ENCODE data around the gene CHN2.

CHN2 gene

DNA sequence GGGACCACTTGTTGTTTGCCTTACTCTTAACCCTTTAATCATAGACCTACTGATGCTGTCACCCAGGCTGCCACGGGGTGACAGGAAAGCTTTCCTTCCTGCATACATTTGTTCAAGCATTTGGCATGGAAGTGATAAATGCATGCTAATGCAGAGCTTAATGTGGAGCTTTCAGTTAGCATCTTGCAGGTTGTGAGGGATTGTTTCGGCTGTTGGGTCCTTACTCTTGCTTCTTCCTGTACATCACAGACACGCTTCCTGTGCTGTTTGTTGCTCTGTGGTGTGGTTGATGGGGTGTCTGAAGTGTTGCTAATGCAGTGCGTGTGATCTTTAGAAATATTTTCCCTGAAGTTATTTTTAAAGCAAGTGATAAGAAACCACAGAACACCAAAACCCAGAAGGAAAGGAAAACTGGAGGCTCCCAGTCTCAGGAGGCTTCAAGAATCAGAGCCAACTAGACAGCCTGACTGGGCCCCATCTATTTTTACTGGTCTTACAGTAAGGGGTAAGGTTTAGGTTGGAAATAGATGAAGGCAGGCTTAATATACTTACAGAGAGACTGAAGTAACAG lies 143.1 kb downstream of the CHN2 start:
- peak; percentile 68 for DNase-seq
- Mint-ChIP-seq H3K27ac (peak overlapping the region; percentile 80), H3K4me3 (peak overlapping the region; percentile 11), H3K4me1 (peaks cover 35% of the 10 kb centered on the region), H3K9me3 (no peaks in the 10 kb centered on the region), H3K36me3 (no peaks in the 10 kb centered on the region), H3K27me3 (peaks cover 12% of the 10 kb centered on the region)
- CTCF ChIA-PET = interaction anchor here (0.6 to 1.2 kb wide), 2 partner anchors 149 to 256 kb away, joined by 3 read pairs; no protein-coding TSS in a partner anchor

DNA sequence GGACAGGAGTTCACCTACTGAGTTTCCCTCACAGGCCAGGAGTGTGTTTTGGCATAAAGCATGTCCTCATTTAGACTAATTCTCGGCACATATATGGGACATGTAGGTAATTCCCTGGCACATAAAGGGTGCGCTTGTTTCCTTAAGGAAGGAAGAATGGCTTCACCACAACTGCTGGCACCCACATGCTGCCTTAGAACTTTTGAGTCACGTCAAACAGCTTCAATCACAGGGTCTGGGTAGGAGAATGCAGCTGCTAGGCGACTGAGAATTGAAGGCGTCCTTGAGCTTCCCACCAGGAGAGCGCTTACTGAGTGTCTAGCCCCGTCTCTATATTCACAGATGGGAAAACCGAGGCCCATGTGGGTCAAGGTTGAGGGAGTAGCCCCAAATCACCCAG lies 146.1 kb downstream of the CHN2 start:
- Mint-ChIP-seq H3K4me1 (peaks cover 27% of the 10 kb centered on the region), H3K9me3 (no peaks in the 10 kb centered on the region), H3K27ac (no peak overlapping the region), H3K4me3 (no peak overlapping the region), H3K36me3 (no peaks in the 10 kb centered on the region), H3K27me3 (peaks cover 5% of the 10 kb centered on the region)
- CTCF ChIA-PET = no interaction called here
- no peak for DNase-seq

DNA sequence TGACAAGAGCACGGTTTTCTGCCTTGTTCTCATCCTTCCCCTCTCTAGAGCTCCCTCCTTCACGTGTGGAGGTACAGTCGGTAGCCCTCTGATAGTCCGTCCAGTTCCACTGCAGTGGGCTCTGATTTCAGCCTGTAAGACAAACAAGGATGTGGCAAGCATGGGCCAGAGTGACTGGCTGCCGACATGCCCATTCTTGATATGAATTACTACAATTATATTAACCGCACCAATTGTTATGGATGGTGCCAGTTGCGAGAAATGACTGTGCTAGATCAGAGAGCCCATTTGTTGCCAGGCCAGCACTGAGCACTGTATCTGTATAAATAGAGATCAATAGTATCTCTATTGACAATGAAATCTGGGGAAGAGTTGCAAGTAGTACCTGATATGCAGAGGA lies 146.6 kb downstream of the CHN2 start:
- Mint-ChIP-seq H3K4me1 (peaks cover 24% of the 10 kb centered on the region), H3K27me3 (peaks cover 5% of the 10 kb centered on the region), H3K27ac (no peak overlapping the region), H3K4me3 (no peak overlapping the region), H3K36me3 (no peaks in the 10 kb centered on the region), H3K9me3 (no peaks in the 10 kb centered on the region)
- no peak for DNase-seq
- CTCF ChIA-PET = no interaction called here

DNA sequence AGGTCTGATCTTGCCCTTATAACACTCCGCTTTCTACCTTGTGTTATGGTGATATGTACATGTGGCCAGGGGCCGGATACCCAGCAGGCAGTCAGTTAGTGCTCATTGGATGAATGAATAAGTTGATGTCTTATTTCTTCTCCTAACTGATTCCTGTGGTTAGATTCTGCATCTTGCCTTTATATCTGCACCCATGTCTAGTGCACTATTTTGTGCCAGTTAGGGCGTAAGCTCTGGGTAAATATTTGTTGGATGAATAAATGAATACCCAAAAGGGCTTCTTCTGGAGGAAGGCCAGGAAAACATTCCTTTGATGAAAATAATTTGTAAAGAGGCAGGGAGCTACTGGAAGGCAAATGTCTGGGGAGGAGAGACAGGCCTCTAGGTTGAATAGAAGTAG lies 148.2 kb downstream of the CHN2 start:
- CTCF ChIA-PET = interaction anchor here (1.0 kb wide), 1 partner anchor 420 kb away, joined by 3 read pairs; no protein-coding TSS in a partner anchor
- H3K9me3 Mint-ChIP-seq = no peaks in the 10 kb centered on the region
- H3K36me3 Mint-ChIP-seq = no peaks in the 10 kb centered on the region
- H3K27ac Mint-ChIP-seq = no peak overlapping the region
- no peak for DNase-seq
- H3K4me1 Mint-ChIP-seq = peaks cover 8% of the 10 kb centered on the region
- H3K27me3 Mint-ChIP-seq = peaks cover 5% of the 10 kb centered on the region
- no peak overlapping the region for H3K4me3 Mint-ChIP-seq

DNA sequence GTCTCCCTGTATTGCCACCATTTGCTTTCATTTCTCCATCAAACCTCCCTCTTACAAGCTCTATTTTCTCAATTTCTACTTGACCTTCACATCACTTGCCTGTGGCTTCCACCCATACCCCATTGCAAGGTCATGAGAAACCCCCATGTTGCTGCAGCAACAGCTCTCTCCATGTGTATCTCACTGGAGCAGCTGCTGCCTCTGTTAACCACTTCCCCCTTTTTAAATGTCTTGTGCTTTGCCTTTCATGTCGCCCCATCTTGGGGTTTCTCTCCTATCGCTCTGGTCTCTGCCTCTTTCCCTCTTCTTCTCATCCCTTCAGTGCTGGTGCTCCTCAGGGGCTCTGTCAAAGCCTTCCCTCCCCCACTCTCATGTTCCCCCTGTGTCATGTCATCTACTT lies 148.8 kb downstream of the CHN2 start:
- DNase-seq = no peak
- CTCF ChIA-PET = interaction anchor here (1.6 kb wide), 1 partner anchor 421 kb away, joined by 3 read pairs; no protein-coding TSS in a partner anchor
- Mint-ChIP-seq H3K27ac (no peak overlapping the region), H3K9me3 (no peaks in the 10 kb centered on the region), H3K36me3 (no peaks in the 10 kb centered on the region), H3K27me3 (peaks cover 5% of the 10 kb centered on the region), H3K4me1 (peaks cover 1% of the 10 kb centered on the region), H3K4me3 (no peak overlapping the region)

DNA sequence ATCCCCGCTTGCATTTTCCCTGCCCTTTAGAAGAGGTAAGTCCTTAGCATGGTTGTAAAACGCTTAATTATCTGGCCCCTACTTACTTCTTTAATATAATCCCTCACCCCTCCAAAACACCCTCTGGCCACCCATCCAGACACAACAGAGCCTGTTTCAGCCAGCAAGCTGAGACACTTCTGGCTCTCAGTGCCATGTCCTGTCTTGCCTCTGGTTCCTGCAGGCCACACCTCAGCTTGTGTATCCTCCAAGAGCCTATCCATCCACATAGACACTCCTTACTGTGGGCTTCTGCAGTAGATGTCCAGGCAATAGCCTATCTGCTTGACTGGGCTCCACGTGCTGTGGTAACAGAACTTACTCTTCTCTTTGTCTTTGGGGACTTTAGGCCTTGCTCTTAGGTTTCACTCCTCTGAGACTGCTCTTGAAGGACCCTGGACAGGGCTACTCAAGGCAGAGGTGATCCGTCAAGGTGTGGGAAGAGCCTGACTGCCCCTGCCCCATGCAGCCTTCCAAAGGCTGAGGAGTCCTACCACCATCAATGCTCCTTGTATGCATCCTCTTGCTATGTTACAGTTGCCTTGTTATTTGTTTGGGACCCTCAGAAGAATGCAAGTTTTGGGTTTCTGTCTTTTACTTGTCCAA lies 149.9 kb downstream of the CHN2 start:
- Mint-ChIP-seq H3K27ac (no peak overlapping the region), H3K4me3 (no peak overlapping the region), H3K27me3 (peaks cover 5% of the 10 kb centered on the region), H3K9me3 (no peaks in the 10 kb centered on the region), H3K4me1 (no peaks in the 10 kb centered on the region), H3K36me3 (no peaks in the 10 kb centered on the region)
- no peak for DNase-seq
- CTCF ChIA-PET = interaction anchor here (1.6 to 2.0 kb wide), 2 partner anchors 231 to 423 kb away, joined by 3 to 5 read pairs; no protein-coding TSS in a partner anchor

DNA sequence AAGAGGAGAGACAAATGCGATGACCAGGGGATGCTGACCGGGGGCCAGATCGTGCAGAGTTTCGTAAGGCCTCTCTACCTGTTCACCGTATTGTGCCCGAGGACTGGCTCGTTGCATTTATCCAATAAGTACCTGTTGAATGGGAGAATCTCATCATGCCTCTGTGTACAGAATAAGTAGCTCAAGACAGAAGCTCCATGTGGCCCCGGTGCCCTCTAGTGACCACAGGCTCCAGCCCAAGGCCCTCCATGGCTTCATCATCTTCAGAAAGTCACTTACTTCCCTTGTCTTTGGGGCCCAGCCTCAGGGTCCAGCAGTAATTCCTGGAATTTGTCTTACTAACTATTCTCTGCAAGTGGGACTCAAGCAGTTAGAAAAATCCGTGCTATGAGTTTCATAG lies 151.0 kb downstream of the CHN2 start:
- peaks cover 5% of the 10 kb centered on the region for H3K27me3 Mint-ChIP-seq
- no peaks in the 10 kb centered on the region for H3K4me1 Mint-ChIP-seq
- H3K36me3 Mint-ChIP-seq = no peaks in the 10 kb centered on the region
- CTCF ChIA-PET = interaction anchor here (0.9 to 2.1 kb wide), 5 partner anchors 11 to 233 kb away, joined by 3 to 16 read pairs (median 5); no protein-coding TSS in a partner anchor
- no peak overlapping the region for H3K4me3 Mint-ChIP-seq
- DNase-seq = peak; percentile 45
- no peak overlapping the region for H3K27ac Mint-ChIP-seq
- H3K9me3 Mint-ChIP-seq = no peaks in the 10 kb centered on the region

DNA sequence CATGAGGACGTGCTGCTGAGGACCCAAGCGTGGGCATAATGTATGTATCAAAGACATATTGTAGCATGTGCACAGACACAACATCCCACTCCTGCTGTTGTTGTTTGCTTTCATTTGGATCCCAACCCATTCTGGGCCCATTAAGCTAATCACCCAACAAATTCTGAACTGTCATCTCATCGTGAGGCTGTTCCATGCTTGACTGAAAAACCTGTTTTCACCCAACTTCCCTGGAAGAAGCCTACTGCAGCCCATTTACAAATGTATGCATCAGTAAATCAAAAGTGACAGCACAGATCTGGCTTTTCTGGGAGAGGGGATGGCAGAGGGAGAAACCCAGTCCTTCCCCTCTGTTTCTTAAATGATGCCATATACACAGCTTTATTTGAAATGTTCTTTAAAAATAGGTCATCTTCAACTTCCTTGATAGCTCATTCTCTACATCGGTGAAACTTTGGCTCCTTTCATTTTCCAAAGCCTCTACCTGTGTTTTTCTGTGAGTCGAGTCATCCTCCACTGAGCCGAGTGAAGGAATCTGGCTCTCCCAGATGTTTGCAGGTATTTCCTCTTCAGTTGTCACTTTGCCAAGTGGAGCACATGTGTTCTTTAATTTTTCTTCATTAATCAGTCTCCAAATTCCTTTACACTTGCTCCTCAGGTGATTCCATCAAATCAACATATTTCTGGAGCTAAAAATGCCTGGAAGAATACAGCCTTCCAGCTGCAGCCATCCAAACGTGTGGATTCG lies 151.8 kb downstream of the CHN2 start:
- CTCF ChIA-PET = interaction anchor here (0.8 to 2.1 kb wide), 7 partner anchors 10 to 424 kb away, joined by 3 to 16 read pairs (median 5); no protein-coding TSS in a partner anchor
- H3K27me3 Mint-ChIP-seq = no peaks in the 10 kb centered on the region
- H3K9me3 Mint-ChIP-seq = no peaks in the 10 kb centered on the region

DNA sequence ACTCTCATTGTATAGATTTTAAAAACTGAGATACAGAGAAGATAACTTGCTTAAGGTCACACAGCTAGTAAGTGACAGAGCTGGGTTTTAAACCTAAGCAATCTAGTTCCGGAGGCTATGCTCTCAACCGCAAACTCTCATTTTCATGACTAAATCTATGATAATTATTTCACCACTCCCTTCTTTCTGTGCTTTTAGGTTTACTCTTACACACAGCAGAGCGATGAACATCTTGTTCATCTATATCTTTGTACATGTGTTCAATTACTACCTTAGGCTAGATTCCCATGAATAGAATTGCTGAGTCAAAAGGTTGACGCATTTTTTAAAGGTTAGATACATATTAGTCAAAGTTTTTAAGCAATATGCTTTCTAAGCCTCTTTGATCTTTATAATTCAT lies 154.8 kb downstream of the CHN2 start:
- H3K27ac Mint-ChIP-seq = no peak overlapping the region
- H3K4me3 Mint-ChIP-seq = no peak overlapping the region
- no peaks in the 10 kb centered on the region for H3K27me3 Mint-ChIP-seq
- CTCF ChIA-PET = no interaction called here
- no peaks in the 10 kb centered on the region for H3K9me3 Mint-ChIP-seq
- DNase-seq = no peak
- no peaks in the 10 kb centered on the region for H3K36me3 Mint-ChIP-seq
- no peaks in the 10 kb centered on the region for H3K4me1 Mint-ChIP-seq

More for the DNA sequence above, 151.8 kb downstream of the CHN2 start:
- no peak for DNase-seq
- H3K27ac Mint-ChIP-seq = no peak overlapping the region
- H3K4me3 Mint-ChIP-seq = no peak overlapping the region
- H3K36me3 Mint-ChIP-seq = no peaks in the 10 kb centered on the region
- H3K4me1 Mint-ChIP-seq = no peaks in the 10 kb centered on the region

DNA sequence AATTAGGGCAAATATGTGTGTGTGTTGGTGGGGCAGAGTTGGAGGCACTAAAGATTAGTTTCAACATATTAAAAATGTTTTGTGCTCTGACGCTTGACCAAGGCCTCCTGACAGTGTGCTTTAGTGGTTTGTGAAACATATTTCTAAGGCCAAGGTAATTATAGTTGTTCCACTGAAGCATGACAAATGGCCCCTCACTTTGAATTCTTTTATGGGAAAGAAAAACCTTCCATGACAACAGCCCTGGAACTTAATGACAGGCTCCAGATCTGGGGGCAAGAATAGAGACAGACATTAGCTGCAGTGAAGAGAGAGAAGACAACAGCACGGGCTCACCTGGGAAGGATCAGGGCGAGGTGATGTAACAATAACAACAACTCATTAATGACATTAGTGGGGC lies 155.8 kb downstream of the CHN2 start:
- H3K9me3 Mint-ChIP-seq = no peaks in the 10 kb centered on the region
- H3K36me3 Mint-ChIP-seq = no peaks in the 10 kb centered on the region
- no peaks in the 10 kb centered on the region for H3K4me1 Mint-ChIP-seq
- CTCF ChIA-PET = no interaction called here
- no peak for DNase-seq
- H3K27ac Mint-ChIP-seq = no peak overlapping the region
- H3K4me3 Mint-ChIP-seq = no peak overlapping the region
- H3K27me3 Mint-ChIP-seq = no peaks in the 10 kb centered on the region

DNA sequence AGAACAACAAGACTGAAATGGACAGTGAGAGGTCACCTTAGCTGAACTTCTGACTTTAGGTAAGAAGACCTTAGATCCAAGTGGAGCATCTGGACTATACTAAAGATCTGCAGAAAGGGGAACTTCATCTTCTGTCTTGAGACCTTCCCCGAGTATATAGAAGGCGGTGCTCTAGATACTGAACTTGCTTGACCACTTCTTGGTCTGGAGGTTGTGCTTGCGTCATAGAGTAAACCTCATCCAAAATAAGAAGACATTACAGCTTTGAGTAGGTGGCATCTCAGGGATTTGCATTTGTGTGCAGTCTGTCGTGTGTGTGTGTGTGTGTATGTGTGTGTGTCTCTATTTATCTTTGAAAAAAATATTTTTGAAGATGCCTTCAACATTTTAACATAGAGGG lies 157.5 kb downstream of the CHN2 start:
- H3K9me3 Mint-ChIP-seq = no peaks in the 10 kb centered on the region
- no peak overlapping the region for H3K27ac Mint-ChIP-seq
- CTCF ChIA-PET = no interaction called here
- H3K27me3 Mint-ChIP-seq = no peaks in the 10 kb centered on the region
- H3K4me1 Mint-ChIP-seq = no peaks in the 10 kb centered on the region
- no peak overlapping the region for H3K4me3 Mint-ChIP-seq
- H3K36me3 Mint-ChIP-seq = no peaks in the 10 kb centered on the region
- no peak for DNase-seq

DNA sequence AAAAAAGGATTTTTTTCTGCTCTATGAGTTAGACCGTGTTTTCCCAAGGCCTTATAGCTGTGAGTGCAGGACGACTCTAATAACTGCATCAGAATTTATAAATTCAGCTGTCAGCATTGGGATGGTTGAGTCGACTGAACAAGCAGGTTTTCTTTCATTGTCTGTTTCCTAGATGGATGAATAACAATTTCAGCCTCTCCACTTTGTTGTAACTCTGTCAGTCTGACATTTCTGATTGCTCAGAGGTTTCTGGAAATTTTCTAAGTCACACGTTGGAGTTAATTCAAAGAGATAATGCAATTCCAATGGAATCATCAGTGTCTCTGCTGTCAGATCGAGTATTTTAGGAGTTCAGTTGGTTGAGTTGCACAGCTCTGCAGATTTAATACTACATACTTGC lies 159.2 kb downstream of the CHN2 start:
- no peaks in the 10 kb centered on the region for H3K27me3 Mint-ChIP-seq
- CTCF ChIA-PET = no interaction called here
- no peak overlapping the region for H3K27ac Mint-ChIP-seq
- DNase-seq = no peak
- H3K4me3 Mint-ChIP-seq = no peak overlapping the region
- no peaks in the 10 kb centered on the region for H3K36me3 Mint-ChIP-seq
- no peaks in the 10 kb centered on the region for H3K9me3 Mint-ChIP-seq
- no peaks in the 10 kb centered on the region for H3K4me1 Mint-ChIP-seq

DNA sequence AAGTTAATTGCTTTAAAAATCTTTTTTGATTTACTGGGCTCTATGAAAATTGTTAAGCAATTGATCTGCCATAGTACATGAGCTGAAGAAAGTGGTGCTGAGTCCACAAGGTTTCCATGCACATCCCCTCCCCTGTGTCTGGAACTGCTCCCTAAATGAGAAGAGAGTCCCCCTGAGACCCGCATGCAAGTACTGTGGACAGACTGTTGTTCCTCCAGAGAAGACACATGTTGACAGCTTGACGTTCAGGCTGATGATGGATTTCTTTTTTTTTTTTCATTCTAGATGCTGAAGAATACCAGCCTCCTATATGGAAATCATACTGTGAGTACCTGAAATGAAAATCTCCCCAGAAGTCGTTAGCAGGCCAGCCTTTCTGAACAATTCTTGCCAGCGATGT lies 159.8 kb downstream of the CHN2 start:
- no peaks in the 10 kb centered on the region for H3K4me1 Mint-ChIP-seq
- H3K9me3 Mint-ChIP-seq = no peaks in the 10 kb centered on the region
- no peaks in the 10 kb centered on the region for H3K27me3 Mint-ChIP-seq
- H3K36me3 Mint-ChIP-seq = no peaks in the 10 kb centered on the region
- no peak for DNase-seq
- no peak overlapping the region for H3K27ac Mint-ChIP-seq
- CTCF ChIA-PET = no interaction called here
- H3K4me3 Mint-ChIP-seq = no peak overlapping the region

DNA sequence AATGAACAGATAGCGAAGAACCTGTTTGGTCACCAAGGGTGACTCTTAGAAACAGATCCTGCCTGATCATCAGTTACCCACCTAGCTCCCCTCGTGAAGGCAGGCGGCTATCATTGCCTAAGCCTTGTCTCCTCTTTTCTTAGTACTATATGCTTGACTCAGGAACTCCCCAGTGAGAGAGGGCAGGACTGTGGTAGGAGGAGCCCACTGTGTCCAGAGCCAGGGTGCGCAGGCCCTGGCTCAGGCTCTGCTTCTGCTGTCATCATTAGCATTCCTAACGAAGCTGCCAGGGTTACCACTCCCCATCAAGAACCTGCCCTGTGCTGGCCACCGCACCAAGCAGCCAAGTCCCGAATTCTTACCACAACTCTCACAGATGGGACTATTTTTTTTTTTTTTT lies 160.8 kb downstream of the CHN2 start:
- H3K4me1 Mint-ChIP-seq = no peaks in the 10 kb centered on the region
- no peak overlapping the region for H3K27ac Mint-ChIP-seq
- H3K4me3 Mint-ChIP-seq = no peak overlapping the region
- H3K9me3 Mint-ChIP-seq = no peaks in the 10 kb centered on the region
- CTCF ChIA-PET = no interaction called here
- H3K27me3 Mint-ChIP-seq = no peaks in the 10 kb centered on the region
- no peaks in the 10 kb centered on the region for H3K36me3 Mint-ChIP-seq
- DNase-seq = no peak

DNA sequence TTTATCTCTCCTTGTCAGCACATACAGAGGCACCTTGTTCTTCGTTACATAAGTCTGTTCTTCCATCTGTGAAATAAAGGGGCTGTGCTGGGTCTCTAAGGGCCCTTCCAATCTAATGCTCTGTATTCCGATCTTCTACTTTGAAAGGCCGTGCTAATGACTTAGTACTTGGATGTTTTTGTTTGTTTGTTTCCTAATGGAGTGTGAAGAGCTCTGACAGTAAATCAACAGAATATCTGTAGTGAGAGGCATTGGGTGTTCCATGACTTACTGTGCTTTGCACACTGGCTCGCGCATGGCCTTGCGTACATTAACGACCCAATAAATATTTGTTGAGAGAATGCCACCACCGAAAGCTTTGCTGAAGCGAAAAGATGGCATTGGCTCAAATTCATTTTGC lies 162.1 kb downstream of the CHN2 start:
- Mint-ChIP-seq H3K27me3 (no peaks in the 10 kb centered on the region), H3K36me3 (no peaks in the 10 kb centered on the region), H3K4me3 (no peak overlapping the region), H3K27ac (no peak overlapping the region), H3K9me3 (no peaks in the 10 kb centered on the region), H3K4me1 (no peaks in the 10 kb centered on the region)
- CTCF ChIA-PET = interaction anchor here (0.6 to 0.8 kb wide), 2 partner anchors 11 to 32 kb away, joined by 3 to 4 read pairs; no protein-coding TSS in a partner anchor
- no peak for DNase-seq

Measured in activated naive CD4-positive, alpha-beta T cell treated with anti-CD3 and anti-CD28 coated beads, Interleukin-2, amount 10 ng/mL, durations not matched to agents 7 days and 5 days (primary cell).